Eye (tissue), 1 donor: Measurements from ENCODE around the gene DHX9.
A peak's percentile ranks its signal among the peaks of the same experiment; 100 is the strongest.

ENCODE experiments used
- DNase-seq: peaks from one replicate; pipeline ENCODE4 v3.0.0-alpha.2; 2015

The DHX9 gene

GRCh38 chr1:182839209-182840066, at the start of gene DHX9:
Gene DHX9, plus strand, starts transcription at chr1:182839347. Its CDS starts 3,220 bp downstream, at chr1:182842567.
- DNase-seq: peak; percentile 99

GRCh38 chr1:182791281-182792179, 47.6 kb upstream of the DHX9 start:
- no peak for DNase-seq

GRCh38 chr1:182794091-182794490, 45.1 kb upstream of the DHX9 start:
- no peak for DNase-seq

- DNase-seq: no peak
Observed at GRCh38 chr1:182794676-182795201, 44.4 kb upstream of the DHX9 start.

- DNase-seq: no peak
Observed at GRCh38 chr1:182795563-182796228, 43.5 kb upstream of the DHX9 start.

- DNase-seq: no peak
Observed at GRCh38 chr1:182802006-182802803, 36.9 kb upstream of the DHX9 start.

- no peak for DNase-seq
Observed at GRCh38 chr1:182803846-182804245, 35.3 kb upstream of the DHX9 start.

- DNase-seq: peak; percentile 38
Observed at GRCh38 chr1:182806015-182806678, 33.0 kb upstream of the DHX9 start.

GRCh38 chr1:182807907-182808306, 31.2 kb upstream of the DHX9 start:
- DNase-seq: no peak

GRCh38 chr1:182809414-182809957, 29.7 kb upstream of the DHX9 start:
- DNase-seq: no peak

- no peak for DNase-seq
Observed at GRCh38 chr1:182811975-182812722, 27.0 kb upstream of the DHX9 start.

GRCh38 chr1:182816863-182817262, 22.3 kb upstream of the DHX9 start:
- no peak for DNase-seq

GRCh38 chr1:182817802-182818201, 21.3 kb upstream of the DHX9 start:
- DNase-seq: peak; percentile 46

GRCh38 chr1:182823220-182823619, 15.9 kb upstream of the DHX9 start:
- no peak for DNase-seq

GRCh38 chr1:182826892-182827291, 12.3 kb upstream of the DHX9 start:
- no peak for DNase-seq

- no peak for DNase-seq
Observed at GRCh38 chr1:182829285-182829932, 9.7 kb upstream of the DHX9 start.

GRCh38 chr1:182833271-182833670, 5.9 kb upstream of the DHX9 start:
- no peak for DNase-seq

- peak; percentile 6 for DNase-seq
Observed at GRCh38 chr1:182834326-182834725, 4.8 kb upstream of the DHX9 start.

- no peak for DNase-seq
Observed at GRCh38 chr1:182835806-182836205, 3.3 kb upstream of the DHX9 start.
